ENCODE measurements around the gene AIFM3.
"Not testable (repeated sequence)": the region's sequence is repeated elsewhere in the genome, so short reads cannot be mapped to it uniquely, and the experiment has no call there.

The AIFM3 gene

GRCh38 chr22:20959578-20960461, 7.2 kb upstream of the AIFM3 start:
- DNase-seq: no peak

- DNase-seq: no peak
Observed at GRCh38 chr22:20960609-20961008, 6.4 kb upstream of the AIFM3 start.

- no peak for DNase-seq
Observed at GRCh38 chr22:20962491-20962945, 4.5 kb upstream of the AIFM3 start.

GRCh38 chr22:20963201-20964052, 3.6 kb upstream of the AIFM3 start:
- DNase-seq: no peak

- DNase-seq: no peak
Observed at GRCh38 chr22:20964090-20964798, 2.8 kb upstream of the AIFM3 start.

- DNase-seq: no peak
Observed at GRCh38 chr22:20964799-20965103, 2.3 kb upstream of the AIFM3 start.

GRCh38 chr22:20965104-20965887, 1.8 kb upstream of the AIFM3 start:
- DNase-seq: no peak

- DNase-seq: no peak
Observed at GRCh38 chr22:20965888-20966855, 883 bp upstream of the AIFM3 start.

GRCh38 chr22:20967697-20968211, 699 bp downstream of the AIFM3 start:
- DNase-seq: no peak

GRCh38 chr22:20968281-20968977, 1.4 kb downstream of the AIFM3 start:
- DNase-seq: no peak

- DNase-seq: no peak
Observed at GRCh38 chr22:20970939-20971657, 4.0 kb downstream of the AIFM3 start.

- not testable (repeated sequence) for DNase-seq
Observed at GRCh38 chr22:20972014-20972694, 5.1 kb downstream of the AIFM3 start.

GRCh38 chr22:20972933-20973577, 6.0 kb downstream of the AIFM3 start:
- no peak for DNase-seq

- no peak for DNase-seq
Observed at GRCh38 chr22:20973634-20974286, 6.7 kb downstream of the AIFM3 start.

GRCh38 chr22:20974336-20974955, 7.4 kb downstream of the AIFM3 start:
- DNase-seq: no peak

GRCh38 chr22:20975541-20976290, 8.7 kb downstream of the AIFM3 start:
- no peak for DNase-seq
